H1 (cell line): ENCODE data around the gene OLIG2. TPM values are rescaled to one million over a fixed set of nuclear protein-coding genes. Genes with fewer than 3 reads are reported as not detected.

Experiments used
- CHD1 ChIP-seq: IDR thresholded peaks from 2 replicates; pipeline ENCODE4 v1.6.1; 2012; ENCODE audit warnings: low read depth, low read length, improper control_type of control experiment
- EP300 ChIP-seq, 2 experiments: IDR thresholded peaks; 1 replicate in 1 of 2; 2 replicates in 1 of 2; pipeline ENCODE4 v1.6.1; 2011 to 2012; ENCODE audit warnings: low read depth in 2 of 2, low read length in 2 of 2, mild to moderate bottlenecking in 2 of 2, borderline replicate concordance in 1 of 2, inconsistent platforms in 1 of 2, moderate library complexity in 1 of 2
- SIN3A ChIP-seq, 2 experiments: IDR thresholded peaks in 1 of 2; conservative IDR thresholded peaks in 1 of 2; 2 replicates each; pipeline ENCODE4 v1.6.1; 2011 to 2012; ENCODE audit warnings: low read length in 2 of 2, improper control_type of control experiment in 1 of 2, low read depth in 1 of 2, mild to moderate bottlenecking in 1 of 2
- SP4 ChIP-seq: IDR thresholded peaks from 2 replicates; pipeline ENCODE4 v1.6.1; 2012; ENCODE audit warnings: low read length, inconsistent platforms
- SUZ12 ChIP-seq: fragments of 200-600 bp; sonication (generic); IDR thresholded peaks from 2 replicates; pipeline ENCODE4 v1.6.1; 2012; ENCODE audit warnings: mild to moderate bottlenecking, inconsistent platforms, low read length, moderate library complexity, mixed read lengths
- USF2 ChIP-seq: IDR thresholded peaks from 2 replicates; pipeline ENCODE4 v1.6.1; 2011; ENCODE audit warnings: low read length, improper control_type of control experiment
- YY1 ChIP-seq: IDR thresholded peaks from 2 replicates; pipeline ENCODE4 v1.6.1; 2011; ENCODE audit warnings: low read depth, mild to moderate bottlenecking, low read length
- polyA plus RNA-seq, 7 experiments: library from polyadenylated mRNA; depleted of rRNA in 3 of 7; stranded (reverse) in 5 of 7; unstranded in 2 of 7; fragments of >200 nt in 5 of 7; fragments of 200-250 nt in 2 of 7; gene quantifications; 1 replicate in 5 of 7; 2 replicates in 1 of 7; 4 replicates in 1 of 7; pipeline versions ENCODE4 v1.2.1 to v1.2.3, GENCODE V29; 2011 to 2013; ENCODE audit warnings: missing spikeins in 2 of 7, mixed read lengths in 2 of 7
- total RNA-seq: library from RNA; stranded (reverse); fragmentation: NEBNext Ultra II Directional; extraction: Animal tissue kit (Norgen Biotek cat#: 25700); gene quantifications from 2 replicates; pipeline ENCODE4 v1.2.1, GENCODE V29; 2021
- TF ChIP-seq, protein P1 (sequence below): fragments of 300-600 bp; sonication (generic); IDR thresholded peaks from 2 replicates; pipeline ENCODE4 v1.7.1; 2012; ENCODE audit warnings: low read length, moderate library complexity, mild to moderate bottlenecking, inconsistent platforms; ENCODE audit not compliant: insufficient replicate concordance

Gene OLIG2
- total and polyA plus RNA-seq, 2 of the 8 experiments (the other 6 are each of a cell fraction or from before 2014, with no cell fraction given), result 0.79 TPM; not detected in 1

DNA sequence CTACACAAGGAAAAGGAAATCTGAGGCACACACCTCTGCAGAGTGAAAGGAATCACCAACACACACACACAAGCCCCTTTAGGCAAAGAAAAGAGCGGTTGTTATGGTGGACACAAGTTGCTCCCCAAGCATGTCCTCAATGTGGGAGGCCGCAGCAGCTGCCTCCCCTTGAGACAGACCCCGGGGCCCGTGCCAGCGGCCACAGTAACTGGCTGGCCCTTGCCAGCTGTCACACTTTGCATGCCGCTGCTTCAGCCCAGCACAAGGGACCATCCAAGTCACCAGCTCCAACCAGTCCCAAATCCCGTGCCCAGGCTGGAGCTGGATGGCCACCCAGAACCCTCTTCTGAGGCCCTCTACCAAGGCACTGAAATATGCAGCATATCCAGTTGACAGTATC, 41.3 kb downstream of the OLIG2 start (continued):
- TF ChIP-seq, protein P1, sequence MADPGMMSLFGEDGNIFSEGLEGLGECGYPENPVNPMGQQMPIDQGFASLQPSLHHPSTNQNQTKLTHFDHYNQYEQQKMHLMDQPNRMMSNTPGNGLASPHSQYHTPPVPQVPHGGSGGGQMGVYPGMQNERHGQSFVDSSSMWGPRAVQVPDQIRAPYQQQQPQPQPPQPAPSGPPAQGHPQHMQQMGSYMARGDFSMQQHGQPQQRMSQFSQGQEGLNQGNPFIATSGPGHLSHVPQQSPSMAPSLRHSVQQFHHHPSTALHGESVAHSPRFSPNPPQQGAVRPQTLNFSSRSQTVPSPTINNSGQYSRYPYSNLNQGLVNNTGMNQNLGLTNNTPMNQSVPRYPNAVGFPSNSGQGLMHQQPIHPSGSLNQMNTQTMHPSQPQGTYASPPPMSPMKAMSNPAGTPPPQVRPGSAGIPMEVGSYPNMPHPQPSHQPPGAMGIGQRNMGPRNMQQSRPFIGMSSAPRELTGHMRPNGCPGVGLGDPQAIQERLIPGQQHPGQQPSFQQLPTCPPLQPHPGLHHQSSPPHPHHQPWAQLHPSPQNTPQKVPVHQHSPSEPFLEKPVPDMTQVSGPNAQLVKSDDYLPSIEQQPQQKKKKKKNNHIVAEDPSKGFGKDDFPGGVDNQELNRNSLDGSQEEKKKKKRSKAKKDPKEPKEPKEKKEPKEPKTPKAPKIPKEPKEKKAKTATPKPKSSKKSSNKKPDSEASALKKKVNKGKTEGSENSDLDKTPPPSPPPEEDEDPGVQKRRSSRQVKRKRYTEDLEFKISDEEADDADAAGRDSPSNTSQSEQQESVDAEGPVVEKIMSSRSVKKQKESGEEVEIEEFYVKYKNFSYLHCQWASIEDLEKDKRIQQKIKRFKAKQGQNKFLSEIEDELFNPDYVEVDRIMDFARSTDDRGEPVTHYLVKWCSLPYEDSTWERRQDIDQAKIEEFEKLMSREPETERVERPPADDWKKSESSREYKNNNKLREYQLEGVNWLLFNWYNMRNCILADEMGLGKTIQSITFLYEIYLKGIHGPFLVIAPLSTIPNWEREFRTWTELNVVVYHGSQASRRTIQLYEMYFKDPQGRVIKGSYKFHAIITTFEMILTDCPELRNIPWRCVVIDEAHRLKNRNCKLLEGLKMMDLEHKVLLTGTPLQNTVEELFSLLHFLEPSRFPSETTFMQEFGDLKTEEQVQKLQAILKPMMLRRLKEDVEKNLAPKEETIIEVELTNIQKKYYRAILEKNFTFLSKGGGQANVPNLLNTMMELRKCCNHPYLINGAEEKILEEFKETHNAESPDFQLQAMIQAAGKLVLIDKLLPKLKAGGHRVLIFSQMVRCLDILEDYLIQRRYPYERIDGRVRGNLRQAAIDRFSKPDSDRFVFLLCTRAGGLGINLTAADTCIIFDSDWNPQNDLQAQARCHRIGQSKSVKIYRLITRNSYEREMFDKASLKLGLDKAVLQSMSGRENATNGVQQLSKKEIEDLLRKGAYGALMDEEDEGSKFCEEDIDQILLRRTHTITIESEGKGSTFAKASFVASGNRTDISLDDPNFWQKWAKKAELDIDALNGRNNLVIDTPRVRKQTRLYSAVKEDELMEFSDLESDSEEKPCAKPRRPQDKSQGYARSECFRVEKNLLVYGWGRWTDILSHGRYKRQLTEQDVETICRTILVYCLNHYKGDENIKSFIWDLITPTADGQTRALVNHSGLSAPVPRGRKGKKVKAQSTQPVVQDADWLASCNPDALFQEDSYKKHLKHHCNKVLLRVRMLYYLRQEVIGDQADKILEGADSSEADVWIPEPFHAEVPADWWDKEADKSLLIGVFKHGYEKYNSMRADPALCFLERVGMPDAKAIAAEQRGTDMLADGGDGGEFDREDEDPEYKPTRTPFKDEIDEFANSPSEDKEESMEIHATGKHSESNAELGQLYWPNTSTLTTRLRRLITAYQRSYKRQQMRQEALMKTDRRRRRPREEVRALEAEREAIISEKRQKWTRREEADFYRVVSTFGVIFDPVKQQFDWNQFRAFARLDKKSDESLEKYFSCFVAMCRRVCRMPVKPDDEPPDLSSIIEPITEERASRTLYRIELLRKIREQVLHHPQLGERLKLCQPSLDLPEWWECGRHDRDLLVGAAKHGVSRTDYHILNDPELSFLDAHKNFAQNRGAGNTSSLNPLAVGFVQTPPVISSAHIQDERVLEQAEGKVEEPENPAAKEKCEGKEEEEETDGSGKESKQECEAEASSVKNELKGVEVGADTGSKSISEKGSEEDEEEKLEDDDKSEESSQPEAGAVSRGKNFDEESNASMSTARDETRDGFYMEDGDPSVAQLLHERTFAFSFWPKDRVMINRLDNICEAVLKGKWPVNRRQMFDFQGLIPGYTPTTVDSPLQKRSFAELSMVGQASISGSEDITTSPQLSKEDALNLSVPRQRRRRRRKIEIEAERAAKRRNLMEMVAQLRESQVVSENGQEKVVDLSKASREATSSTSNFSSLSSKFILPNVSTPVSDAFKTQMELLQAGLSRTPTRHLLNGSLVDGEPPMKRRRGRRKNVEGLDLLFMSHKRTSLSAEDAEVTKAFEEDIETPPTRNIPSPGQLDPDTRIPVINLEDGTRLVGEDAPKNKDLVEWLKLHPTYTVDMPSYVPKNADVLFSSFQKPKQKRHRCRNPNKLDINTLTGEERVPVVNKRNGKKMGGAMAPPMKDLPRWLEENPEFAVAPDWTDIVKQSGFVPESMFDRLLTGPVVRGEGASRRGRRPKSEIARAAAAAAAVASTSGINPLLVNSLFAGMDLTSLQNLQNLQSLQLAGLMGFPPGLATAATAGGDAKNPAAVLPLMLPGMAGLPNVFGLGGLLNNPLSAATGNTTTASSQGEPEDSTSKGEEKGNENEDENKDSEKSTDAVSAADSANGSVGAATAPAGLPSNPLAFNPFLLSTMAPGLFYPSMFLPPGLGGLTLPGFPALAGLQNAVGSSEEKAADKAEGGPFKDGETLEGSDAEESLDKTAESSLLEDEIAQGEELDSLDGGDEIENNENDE, result no peak
- TF ChIP-seq YY1, result no peak
- TF ChIP-seq SUZ12, result no peak
- TF ChIP-seq EP300 (IDR thresholded peaks at IDR 0.05; ENCODE audit: borderline replicate concordance in 1 of 2, low read depth in 2 of 2, low read length in 2 of 2), result no peak
- TF ChIP-seq SIN3A (conservative IDR thresholded peaks at IDR 0.05 in 1 of 2, IDR thresholded peaks at IDR 0.05 in 1 of 2; ENCODE audit: low read depth in 1 of 2, low read length in 2 of 2), result no peak
- no peak for TF ChIP-seq CHD1
- TF ChIP-seq SP4, result no peak
- TF ChIP-seq USF2, result no peak
